Activated CD4-positive, alpha-beta T cell treated with anti-CD3 and anti-CD28 coated beads, Interleukin-2, amount 10 ng/mL, durations not matched to agents 7 days and 5 days (primary cell): ENCODE data around the gene METTL13. TPM values are rescaled to one million over a fixed set of nuclear protein-coding genes. Genes with fewer than 3 reads are reported as not detected.

ENCODE experiments used
- CTCF ChIA-PET: fragments of 350-600 bp; sonication (Branson Sonifier 250); formaldehyde crosslinking; loops from one replicate; lab custom pipeline; 2021; ENCODE audit warnings: antibody characterized with exemption; lab: Charles Lee
- POLR2A ChIA-PET: fragments of 350-600 bp; sonication (Branson Sonifier 250); formaldehyde crosslinking; loops from one replicate; lab custom pipeline; 2021; ENCODE audit warnings: antibody characterized with exemption; lab: Charles Lee
- DNase-seq: peaks from one replicate; pipeline ENCODE4 v3.0.0-alpha.2; 2020
- H3K27ac Mint-ChIP-seq: one replicate; pipeline ENCODE4 v1.8.0; 2021; ENCODE audit warnings: mild to moderate bottlenecking, moderate library complexity, mixed read lengths
- H3K27me3 Mint-ChIP-seq: one replicate; pipeline ENCODE4 v1.8.0; 2021; ENCODE audit warnings: mixed read lengths
- H3K36me3 Mint-ChIP-seq: one replicate; pipeline ENCODE4 v1.8.0; 2021; ENCODE audit warnings: low read depth, mixed read lengths
- H3K4me1 Mint-ChIP-seq: one replicate; pipeline ENCODE4 v1.8.0; 2021; ENCODE audit warnings: mixed read lengths
- H3K4me3 Mint-ChIP-seq: one replicate; pipeline ENCODE4 v1.8.0; 2021; ENCODE audit warnings: mild to moderate bottlenecking, moderate library complexity, mixed read lengths
- H3K9me3 Mint-ChIP-seq: one replicate; pipeline ENCODE4 v1.8.0; 2021; ENCODE audit warnings: mixed read lengths
- total RNA-seq, 2 experiments: library from RNA; stranded (reverse); gene quantifications; one replicate each; pipeline ENCODE4 v1.2.3, GENCODE V29; 2021

Gene METTL13
- total RNA-seq, 2 experiments from 2014 or later = 40.0 to 40.5 TPM

DNA sequence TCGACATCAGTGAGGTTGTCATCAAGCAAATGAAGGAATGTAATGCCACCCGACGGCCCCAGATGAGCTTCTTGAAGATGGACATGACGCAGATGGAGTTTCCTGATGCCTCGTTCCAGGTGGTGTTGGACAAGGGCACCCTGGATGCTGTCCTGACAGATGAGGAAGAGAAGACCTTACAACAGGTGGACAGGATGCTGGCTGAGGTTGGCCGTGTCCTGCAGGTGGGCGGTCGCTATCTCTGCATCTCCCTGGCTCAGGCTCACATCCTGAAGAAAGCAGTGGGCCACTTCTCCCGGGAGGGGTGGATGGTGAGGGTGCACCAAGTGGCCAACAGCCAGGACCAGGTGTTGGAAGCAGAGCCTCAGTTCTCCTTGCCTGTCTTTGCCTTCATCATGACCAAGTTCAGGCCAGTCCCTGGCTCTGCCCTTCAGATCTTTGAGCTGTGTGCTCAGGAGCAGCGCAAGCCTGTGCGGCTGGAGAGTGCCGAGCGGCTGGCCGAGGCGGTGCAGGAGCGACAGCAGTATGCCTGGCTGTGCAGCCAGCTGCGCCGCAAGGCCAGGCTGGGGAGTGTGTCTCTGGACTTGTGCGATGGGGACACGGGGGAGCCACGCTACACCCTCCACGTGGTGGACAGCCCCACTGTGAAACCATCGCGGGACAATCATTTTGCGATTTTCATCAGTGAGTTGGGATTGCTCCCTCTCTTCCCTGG lies 2.5 kb downstream of the METTL13 start:
- ChIA-PET POLR2A (interaction anchor here (1.1 kb wide), 1 partner anchor 41 kb away, joined by 3 read pairs; no protein-coding TSS in a partner anchor), CTCF (interaction anchor here (1.0 to 1.8 kb wide), 4 partner anchors 10 to 139 kb away, joined by 3 to 5 read pairs (median 3); no protein-coding TSS in a partner anchor)
- Mint-ChIP-seq H3K9me3 (no peaks in the 10 kb centered on the region), H3K27me3 (no peaks in the 10 kb centered on the region), H3K4me3 (peak overlapping the region; percentile 89), H3K4me1 (peaks cover 67% of the 10 kb centered on the region), H3K36me3 (peaks cover 58% of the 10 kb centered on the region), H3K27ac (no peak overlapping the region)
- DNase-seq = no peak

DNA sequence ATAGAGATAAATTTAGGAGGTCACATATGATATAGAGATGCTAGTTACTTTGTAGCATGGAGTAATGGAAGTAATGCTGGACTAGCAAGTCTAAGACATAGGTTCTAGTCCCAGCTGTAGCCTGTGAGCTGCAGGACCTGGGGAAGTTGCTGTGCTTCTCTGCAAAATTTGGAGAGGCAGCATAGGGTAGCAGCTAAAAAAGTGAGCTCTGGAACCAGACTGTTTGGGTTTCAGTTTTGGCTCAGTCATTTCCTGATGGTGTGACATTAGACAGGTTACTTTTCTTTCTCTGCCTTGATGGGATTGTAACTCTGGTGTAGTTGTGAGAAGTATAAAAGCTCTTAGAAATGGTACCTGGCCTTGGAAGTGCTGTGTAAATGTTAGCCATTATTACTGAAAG lies 3.3 kb downstream of the METTL13 start:
- Mint-ChIP-seq H3K27ac (peak overlapping the region; percentile 79), H3K4me3 (peak overlapping the region; percentile 50), H3K9me3 (no peaks in the 10 kb centered on the region), H3K36me3 (peaks cover 66% of the 10 kb centered on the region), H3K4me1 (peaks cover 67% of the 10 kb centered on the region), H3K27me3 (no peaks in the 10 kb centered on the region)
- ChIA-PET POLR2A (interaction anchor here (1.1 kb wide), 1 partner anchor 42 kb away, joined by 3 read pairs; no protein-coding TSS in a partner anchor), CTCF (interaction anchor here (0.9 to 1.8 kb wide), 4 partner anchors 8 to 140 kb away, joined by 3 to 5 read pairs (median 3); no protein-coding TSS in a partner anchor)
- peak; percentile 29 for DNase-seq

DNA sequence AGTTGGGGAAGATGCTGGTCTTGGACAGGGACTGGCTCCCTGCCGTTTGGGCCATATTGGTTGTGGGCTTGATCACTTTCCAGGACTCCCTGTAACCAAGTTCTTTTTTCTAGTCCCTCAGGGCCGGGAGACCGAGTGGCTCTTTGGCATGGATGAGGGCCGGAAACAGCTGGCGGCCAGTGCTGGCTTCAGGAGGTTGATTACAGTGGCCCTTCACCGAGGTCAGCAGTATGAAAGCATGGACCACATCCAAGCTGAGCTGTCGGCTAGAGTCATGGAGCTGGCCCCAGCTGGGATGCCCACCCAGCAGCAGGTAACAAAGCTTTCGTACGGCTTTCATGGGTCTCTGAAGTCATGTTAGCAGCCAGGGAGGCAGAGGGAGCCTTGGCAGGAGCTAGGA lies 4.3 kb downstream of the METTL13 start:
- CTCF ChIA-PET = interaction anchor here (0.6 to 1.8 kb wide), 4 partner anchors 7 to 631 kb away, joined by 3 to 5 read pairs (median 4); no protein-coding TSS in a partner anchor
- POLR2A ChIA-PET = no interaction called here
- Mint-ChIP-seq H3K4me1 (peaks cover 58% of the 10 kb centered on the region), H3K36me3 (peaks cover 75% of the 10 kb centered on the region), H3K27ac (no peak overlapping the region), H3K4me3 (no peak overlapping the region), H3K9me3 (no peaks in the 10 kb centered on the region), H3K27me3 (no peaks in the 10 kb centered on the region)
- no peak for DNase-seq

DNA sequence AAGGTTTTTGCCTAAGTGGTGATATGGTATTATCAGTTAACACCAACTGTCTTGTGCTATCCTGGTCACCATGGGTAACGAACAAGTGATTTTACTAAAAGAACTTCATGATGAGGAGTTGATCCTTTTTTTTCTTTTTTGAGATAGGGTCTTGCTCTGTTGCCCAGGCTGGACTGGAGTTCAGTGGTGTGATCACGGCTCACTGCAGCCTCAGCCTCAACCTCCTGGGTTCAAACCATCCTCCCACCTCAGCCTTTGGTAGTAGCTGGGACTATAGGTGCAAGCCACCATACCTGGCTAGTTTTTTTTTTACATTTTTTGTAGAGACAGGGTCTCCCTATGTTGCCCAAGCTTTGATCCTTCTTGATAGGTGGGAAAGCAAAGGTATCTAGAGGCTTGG lies 5.1 kb downstream of the METTL13 start:
- no peak overlapping the region for H3K27ac Mint-ChIP-seq
- peaks cover 53% of the 10 kb centered on the region for H3K4me1 Mint-ChIP-seq
- no peak for DNase-seq
- H3K27me3 Mint-ChIP-seq = no peaks in the 10 kb centered on the region
- no peak overlapping the region for H3K4me3 Mint-ChIP-seq
- ChIA-PET CTCF (interaction anchor here (1.1 to 1.6 kb wide), 3 partner anchors 14 to 199 kb away, joined by 3 to 8 read pairs (median 3); no protein-coding TSS in a partner anchor), POLR2A (no interaction called here)
- peaks cover 80% of the 10 kb centered on the region for H3K36me3 Mint-ChIP-seq
- no peaks in the 10 kb centered on the region for H3K9me3 Mint-ChIP-seq

DNA sequence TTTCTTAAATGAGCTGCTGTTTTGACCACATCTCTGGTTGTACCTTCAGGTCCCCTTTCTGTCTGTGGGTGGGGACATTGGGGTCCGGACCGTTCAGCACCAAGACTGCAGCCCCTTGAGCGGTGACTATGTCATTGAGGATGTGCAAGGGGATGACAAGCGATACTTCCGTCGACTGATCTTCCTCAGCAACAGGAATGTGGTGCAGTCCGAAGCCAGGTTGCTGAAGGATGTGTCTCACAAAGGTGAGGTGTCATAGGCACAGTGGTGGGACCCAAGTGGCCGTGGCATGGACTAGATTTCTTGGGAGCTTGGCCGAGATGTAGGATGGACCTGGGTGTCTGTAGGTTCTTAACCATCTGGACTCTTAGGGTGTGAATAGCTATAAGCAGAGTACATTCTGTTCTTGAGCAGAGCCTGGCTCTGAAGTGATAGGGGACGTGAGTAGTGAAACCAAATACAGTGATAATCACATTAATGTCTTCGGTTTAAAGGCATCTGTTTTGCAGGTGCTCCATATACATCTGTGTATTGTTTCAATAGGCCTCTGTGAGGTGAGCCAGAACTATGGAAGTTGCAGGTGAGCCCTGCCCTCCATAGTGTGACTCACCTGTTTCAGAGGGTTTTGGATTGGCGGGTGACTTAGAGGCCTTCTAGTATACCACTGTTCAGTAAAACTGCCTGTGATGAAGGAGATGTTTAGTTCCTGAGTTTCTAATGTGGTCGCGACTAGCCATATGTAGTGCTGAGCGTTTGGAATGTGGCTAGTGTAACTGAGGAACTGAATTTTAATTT lies 6.4 kb downstream of the METTL13 start:
- POLR2A ChIA-PET = no interaction called here
- Mint-ChIP-seq H3K9me3 (no peaks in the 10 kb centered on the region), H3K4me1 (peaks cover 57% of the 10 kb centered on the region), H3K27ac (no peak overlapping the region), H3K4me3 (no peak overlapping the region), H3K27me3 (no peaks in the 10 kb centered on the region), H3K36me3 (peaks cover 86% of the 10 kb centered on the region)
- CTCF ChIA-PET = interaction anchor here (0.8 to 1.6 kb wide), 2 partner anchors 10 to 13 kb away, joined by 3 to 8 read pairs; no protein-coding TSS in a partner anchor
- DNase-seq = no peak

DNA sequence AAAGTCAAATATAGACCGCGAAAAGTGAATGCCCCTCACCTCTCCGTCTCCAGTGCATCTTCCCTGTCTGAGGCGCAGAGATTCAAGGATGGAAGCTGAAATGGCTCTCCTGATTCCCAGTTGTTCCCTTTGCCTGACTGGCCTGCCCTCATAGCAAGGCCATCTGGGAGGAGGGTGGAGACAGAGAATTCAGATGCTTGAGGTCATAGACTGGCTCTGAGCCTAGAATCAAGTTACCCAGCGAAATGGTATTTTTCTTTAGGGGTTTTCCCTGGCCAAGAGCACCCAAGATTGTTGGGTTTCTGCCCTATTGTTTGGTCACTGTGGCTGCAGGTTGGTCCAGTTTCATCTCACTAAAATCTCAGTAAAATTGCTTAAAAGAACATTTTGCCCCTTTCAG lies 7.2 kb downstream of the METTL13 start:
- H3K4me1 Mint-ChIP-seq = peaks cover 55% of the 10 kb centered on the region
- H3K27ac Mint-ChIP-seq = no peak overlapping the region
- H3K27me3 Mint-ChIP-seq = no peaks in the 10 kb centered on the region
- no peaks in the 10 kb centered on the region for H3K9me3 Mint-ChIP-seq
- DNase-seq = no peak
- no peak overlapping the region for H3K4me3 Mint-ChIP-seq
- CTCF ChIA-PET = interaction anchor here (0.7 kb wide), 1 partner anchor 12 kb away, joined by 3 read pairs; no protein-coding TSS in a partner anchor
- POLR2A ChIA-PET = no interaction called here
- H3K36me3 Mint-ChIP-seq = peaks cover 85% of the 10 kb centered on the region

DNA sequence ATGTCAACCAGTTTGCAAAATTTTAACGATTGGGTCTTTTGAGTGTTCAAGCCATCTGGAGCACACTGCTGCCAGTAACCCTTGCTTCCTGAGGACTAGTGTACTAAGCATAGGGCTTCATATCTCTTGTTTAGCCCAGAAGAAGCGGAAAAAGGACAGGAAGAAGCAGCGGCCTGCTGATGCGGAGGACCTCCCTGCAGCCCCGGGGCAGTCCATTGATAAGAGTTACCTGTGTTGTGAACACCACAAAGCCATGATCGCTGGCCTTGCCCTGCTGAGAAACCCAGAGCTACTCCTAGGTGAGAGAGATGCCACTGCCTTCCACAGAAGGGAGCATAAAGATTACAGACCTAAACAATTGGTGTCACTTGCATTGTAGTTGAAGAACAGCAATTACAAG lies 8.9 kb downstream of the METTL13 start:
- DNase-seq = no peak
- Mint-ChIP-seq H3K4me3 (no peak overlapping the region), H3K27ac (no peak overlapping the region), H3K4me1 (peaks cover 50% of the 10 kb centered on the region), H3K9me3 (peaks cover 2% of the 10 kb centered on the region), H3K36me3 (peaks cover 88% of the 10 kb centered on the region), H3K27me3 (no peaks in the 10 kb centered on the region)
- ChIA-PET POLR2A (interaction anchor here (1.1 kb wide), 1 partner anchor 12 kb away, joined by 3 read pairs; no protein-coding TSS in a partner anchor), CTCF (interaction anchor here (0.9 kb wide), 1 partner anchor 11 kb away, joined by 3 read pairs; no protein-coding TSS in a partner anchor)

DNA sequence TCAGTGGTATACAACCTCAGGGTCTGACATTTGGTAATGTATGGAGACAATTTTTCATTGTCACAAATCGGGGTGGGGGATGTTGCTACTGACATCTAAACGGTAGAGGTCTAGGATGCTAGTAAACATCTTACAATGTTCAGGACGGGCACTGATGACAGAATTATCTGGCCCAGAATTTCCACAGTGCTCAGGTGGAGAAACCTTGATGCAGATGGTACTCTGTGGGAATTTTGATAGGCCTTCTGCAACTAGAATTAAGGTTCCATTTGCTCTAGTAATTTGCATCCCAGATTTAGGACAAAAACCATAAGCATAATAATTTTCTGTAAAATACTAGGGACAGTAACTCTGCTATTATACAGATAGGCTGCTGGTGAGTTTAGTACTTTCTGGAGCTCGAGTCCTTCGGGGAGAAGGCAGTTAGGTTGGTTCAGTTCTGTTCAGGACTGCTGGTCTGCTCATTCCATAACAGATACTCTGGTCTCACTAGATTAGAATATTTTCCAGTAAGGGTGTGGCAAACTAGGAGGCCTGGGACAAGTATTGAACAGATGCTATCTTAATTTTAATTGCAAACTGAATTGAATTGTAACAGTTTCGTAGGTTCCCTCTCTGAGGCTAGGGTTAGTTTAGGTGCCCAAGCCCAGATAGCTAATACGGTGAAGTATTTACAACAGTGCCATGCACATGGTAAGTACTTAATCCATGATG lies 11.4 kb downstream of the METTL13 start:
- Mint-ChIP-seq H3K36me3 (peaks cover 86% of the 10 kb centered on the region), H3K9me3 (peaks cover 2% of the 10 kb centered on the region), H3K27ac (no peak overlapping the region), H3K27me3 (no peaks in the 10 kb centered on the region), H3K4me3 (no peak overlapping the region), H3K4me1 (peaks cover 31% of the 10 kb centered on the region)
- POLR2A ChIA-PET = no interaction called here
- CTCF ChIA-PET = interaction anchor here (0.7 to 1.2 kb wide), 2 partner anchors 8 to 9 kb away, joined by 3 read pairs; no protein-coding TSS in a partner anchor
- DNase-seq = no peak

DNA sequence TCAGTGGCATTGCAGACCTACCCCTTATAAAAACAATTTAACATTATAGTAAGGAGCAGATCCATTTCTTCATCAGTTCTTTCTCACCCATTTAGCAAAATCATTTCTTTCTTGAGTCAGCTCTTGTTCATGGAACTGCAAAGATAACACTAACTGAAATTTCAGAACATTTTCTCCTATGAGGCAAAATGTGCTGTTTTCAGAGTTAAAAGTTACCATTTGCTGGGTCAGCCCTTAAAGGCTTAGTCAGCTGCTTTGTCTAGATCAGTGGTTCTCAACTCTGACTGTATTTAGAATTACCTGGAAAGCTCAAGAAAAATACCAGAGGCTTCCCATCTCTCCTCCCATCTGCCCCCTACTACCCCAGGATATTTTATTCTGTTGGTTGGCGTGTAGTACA lies 12.2 kb downstream of the METTL13 start:
- Mint-ChIP-seq H3K4me1 (peaks cover 27% of the 10 kb centered on the region), H3K27me3 (no peaks in the 10 kb centered on the region), H3K36me3 (peaks cover 83% of the 10 kb centered on the region), H3K9me3 (peaks cover 2% of the 10 kb centered on the region), H3K27ac (peak overlapping the region; percentile 76), H3K4me3 (no peak overlapping the region)
- POLR2A ChIA-PET = no interaction called here
- no peak for DNase-seq
- CTCF ChIA-PET = interaction anchor here (1.2 to 2.1 kb wide), 2 partner anchors 8 to 10 kb away, joined by 3 to 5 read pairs; no protein-coding TSS in a partner anchor

DNA sequence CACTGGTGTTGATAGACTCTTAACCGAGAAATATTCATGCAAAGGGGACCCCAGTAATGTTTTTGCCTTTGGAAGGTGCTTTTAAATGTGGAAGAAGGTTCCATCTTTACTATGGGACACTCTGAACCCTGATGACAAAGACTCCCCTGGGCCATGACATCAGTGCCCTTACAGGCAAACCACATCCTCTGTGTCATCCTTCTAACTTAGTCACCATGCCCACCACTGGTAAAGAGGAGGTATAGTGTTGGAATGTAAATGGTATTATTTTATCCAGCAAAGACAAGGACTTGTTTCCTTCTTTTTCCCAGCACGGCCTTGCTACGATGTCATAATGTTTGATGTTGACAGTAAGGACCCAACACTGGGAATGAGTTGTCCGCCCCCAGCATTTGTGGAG lies 12.6 kb downstream of the METTL13 start:
- H3K27me3 Mint-ChIP-seq = no peaks in the 10 kb centered on the region
- ChIA-PET CTCF (interaction anchor here (1.0 to 2.1 kb wide), 3 partner anchors 9 to 18 kb away, joined by 3 to 5 read pairs (median 3); no protein-coding TSS in a partner anchor), POLR2A (no interaction called here)
- H3K9me3 Mint-ChIP-seq = peaks cover 2% of the 10 kb centered on the region
- peak; percentile 52 for DNase-seq
- H3K36me3 Mint-ChIP-seq = peaks cover 80% of the 10 kb centered on the region
- no peak overlapping the region for H3K4me3 Mint-ChIP-seq
- H3K27ac Mint-ChIP-seq = peak overlapping the region; percentile 76
- peaks cover 27% of the 10 kb centered on the region for H3K4me1 Mint-ChIP-seq

DNA sequence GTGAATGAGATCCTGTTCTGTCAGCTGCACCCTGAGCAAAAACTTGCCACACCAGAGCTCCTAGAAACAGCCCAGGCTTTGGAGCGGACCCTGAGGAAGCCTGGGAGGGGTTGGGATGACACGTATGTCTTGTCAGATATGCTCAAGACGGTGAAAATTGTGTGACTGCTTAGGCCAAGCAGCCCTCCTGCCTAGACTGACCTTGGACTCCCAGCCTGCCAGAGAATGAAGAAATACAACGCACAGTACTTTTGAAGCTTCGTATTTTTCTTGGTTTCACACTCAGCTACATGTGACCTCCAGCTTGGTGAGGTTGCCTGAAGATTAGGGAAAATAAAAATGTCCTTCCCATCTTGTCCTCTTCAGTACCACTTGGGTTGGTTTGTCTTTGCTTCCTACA lies 15.1 kb downstream of the METTL13 start:
- Mint-ChIP-seq H3K36me3 (peaks cover 57% of the 10 kb centered on the region), H3K9me3 (peaks cover 2% of the 10 kb centered on the region), H3K4me3 (no peak overlapping the region), H3K27ac (no peak overlapping the region), H3K4me1 (peaks cover 30% of the 10 kb centered on the region), H3K27me3 (no peaks in the 10 kb centered on the region)
- DNase-seq = no peak
- POLR2A ChIA-PET = no interaction called here
- CTCF ChIA-PET = interaction anchor here (0.8 to 1.8 kb wide), 3 partner anchors 9 to 104 kb away, joined by 3 to 5 read pairs (median 4); no protein-coding TSS in a partner anchor

DNA sequence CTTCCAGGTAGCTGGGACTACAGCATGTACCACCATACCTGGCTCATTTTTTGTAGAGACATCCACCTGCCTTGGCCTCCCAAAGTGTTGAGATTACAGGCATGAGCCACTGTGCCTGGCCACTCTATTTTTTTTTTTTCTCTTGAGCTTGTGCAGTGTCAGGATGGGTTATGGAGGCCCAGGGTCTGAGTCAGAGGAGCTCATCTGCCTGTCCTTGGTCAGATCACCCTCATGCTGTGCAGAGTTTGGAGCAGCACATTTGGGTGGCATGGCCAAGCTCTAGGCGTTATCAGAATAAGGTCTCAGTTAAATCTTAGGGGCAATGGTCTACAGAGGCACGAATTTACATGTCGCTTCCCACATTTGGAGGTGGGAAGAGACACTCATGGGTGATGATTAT lies 16.9 kb downstream of the METTL13 start:
- H3K36me3 Mint-ChIP-seq = peaks cover 44% of the 10 kb centered on the region
- peaks cover 2% of the 10 kb centered on the region for H3K9me3 Mint-ChIP-seq
- H3K27me3 Mint-ChIP-seq = no peaks in the 10 kb centered on the region
- no peak overlapping the region for H3K4me3 Mint-ChIP-seq
- H3K4me1 Mint-ChIP-seq = peaks cover 19% of the 10 kb centered on the region
- CTCF ChIA-PET = interaction anchor here (1.0 kb wide), 1 partner anchor 15 kb away, joined by 3 read pairs; no protein-coding TSS in a partner anchor
- POLR2A ChIA-PET = no interaction called here
- no peak overlapping the region for H3K27ac Mint-ChIP-seq
- DNase-seq = no peak
